HEK293 (cell line): ENCODE measurements around the gene CDHR1.

Experiments
- ZNF274 ChIP-seq, 2 experiments: fragments of 200-500 bp in 1 of 2; fragments of 450-650 bp in 1 of 2; sonication (Bioruptor generic) in 1 of 2; formaldehyde crosslinking in 1 of 2; IDR thresholded peaks; 2 replicates each; pipeline versions ENCODE4 v1.5.1 to v1.6.1; 2014 to 2016; ENCODE audit warnings: borderline replicate concordance in 1 of 2, inconsistent platforms in 1 of 2, low read length in 1 of 2, missing biosample characterization in 1 of 2, missing genetic modification characterization in 1 of 2
- TF ChIP-seq, protein P1 (sequence below): fragments of 450-650 bp; formaldehyde crosslinking; IDR thresholded peaks from 2 replicates; pipeline ENCODE4 v1.5.1; 2016; ENCODE audit warnings: missing biosample characterization, missing genetic modification characterization

DNA sequence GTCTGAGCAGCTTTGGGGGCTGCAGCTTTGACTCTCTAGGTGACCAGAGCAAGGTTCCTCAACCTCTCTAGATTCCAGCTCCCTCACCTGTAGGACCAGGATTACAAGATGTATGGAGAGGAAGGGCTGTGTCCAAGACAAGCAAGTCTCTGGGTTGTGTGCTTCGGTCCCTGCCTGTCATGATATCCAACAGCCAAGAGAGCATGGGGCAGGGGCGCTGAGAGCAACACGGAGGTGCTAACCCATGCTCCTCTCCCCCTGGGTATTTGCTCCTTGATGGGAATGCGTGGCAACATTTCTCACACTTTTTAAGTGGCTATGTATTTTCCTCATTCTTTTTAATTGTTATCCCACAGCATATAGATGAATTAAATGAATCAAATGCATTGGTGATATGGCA lies 10.3 kb downstream of the CDHR1 start:
- TF ChIP-seq, protein P1, sequence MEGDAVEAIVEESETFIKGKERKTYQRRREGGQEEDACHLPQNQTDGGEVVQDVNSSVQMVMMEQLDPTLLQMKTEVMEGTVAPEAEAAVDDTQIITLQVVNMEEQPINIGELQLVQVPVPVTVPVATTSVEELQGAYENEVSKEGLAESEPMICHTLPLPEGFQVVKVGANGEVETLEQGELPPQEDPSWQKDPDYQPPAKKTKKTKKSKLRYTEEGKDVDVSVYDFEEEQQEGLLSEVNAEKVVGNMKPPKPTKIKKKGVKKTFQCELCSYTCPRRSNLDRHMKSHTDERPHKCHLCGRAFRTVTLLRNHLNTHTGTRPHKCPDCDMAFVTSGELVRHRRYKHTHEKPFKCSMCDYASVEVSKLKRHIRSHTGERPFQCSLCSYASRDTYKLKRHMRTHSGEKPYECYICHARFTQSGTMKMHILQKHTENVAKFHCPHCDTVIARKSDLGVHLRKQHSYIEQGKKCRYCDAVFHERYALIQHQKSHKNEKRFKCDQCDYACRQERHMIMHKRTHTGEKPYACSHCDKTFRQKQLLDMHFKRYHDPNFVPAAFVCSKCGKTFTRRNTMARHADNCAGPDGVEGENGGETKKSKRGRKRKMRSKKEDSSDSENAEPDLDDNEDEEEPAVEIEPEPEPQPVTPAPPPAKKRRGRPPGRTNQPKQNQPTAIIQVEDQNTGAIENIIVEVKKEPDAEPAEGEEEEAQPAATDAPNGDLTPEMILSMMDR (tag by site-specific recombination): no peak
- TF ChIP-seq ZNF274 (IDR thresholded peaks at IDR 0.05; ENCODE audit: low read length): no peak
- TF ChIP-seq ZNF274 (tag by site-specific recombination; IDR thresholded peaks at IDR 0.05; ENCODE audit: borderline replicate concordance): no peak
